Stimulated activated CD4-positive, alpha-beta T cell treated with anti-CD3 and anti-CD28 coated beads, Interleukin-4, amount 100 ng/mL, for 24 hours (primary cell): Measurements from ENCODE around the gene DLGAP4.

ENCODE experiments used
- DNase-seq: peaks from one replicate; pipeline ENCODE4 v3.0.0-alpha.2; 2020

Gene DLGAP4

GRCh38 chr20:36421641-36422040 lies 115.5 kb downstream of the DLGAP4 start:
- no peak for DNase-seq

GRCh38 chr20:36424314-36424713 lies 118.2 kb downstream of the DLGAP4 start:
- no peak for DNase-seq

- no peak for DNase-seq
These were observed 119.0 kb downstream of the DLGAP4 start for GRCh38 chr20:36425166-36425565.

GRCh38 chr20:36431604-36432003 lies 125.5 kb downstream of the DLGAP4 start:
- DNase-seq = no peak

GRCh38 chr20:36432096-36432495 lies 126.0 kb downstream of the DLGAP4 start:
- DNase-seq = no peak

GRCh38 chr20:36434383-36434782 lies 128.2 kb downstream of the DLGAP4 start:
- DNase-seq = no peak

- no peak for DNase-seq
These were observed 129.0 kb downstream of the DLGAP4 start for GRCh38 chr20:36435124-36435523.

GRCh38 chr20:36435592-36436541 lies 129.7 kb downstream of the DLGAP4 start:
- peak; percentile 87 for DNase-seq

- peak; percentile 69 for DNase-seq
These were observed 133.0 kb downstream of the DLGAP4 start for GRCh38 chr20:36439040-36439730.

GRCh38 chr20:36439731-36440072 lies 133.6 kb downstream of the DLGAP4 start:
- no peak for DNase-seq

- no peak for DNase-seq
These were observed 134.4 kb downstream of the DLGAP4 start for GRCh38 chr20:36440370-36441026.

GRCh38 chr20:36441027-36441414 lies 134.9 kb downstream of the DLGAP4 start:
- DNase-seq = no peak

- DNase-seq = no peak
These were observed 135.3 kb downstream of the DLGAP4 start for GRCh38 chr20:36441416-36441815.

GRCh38 chr20:36445847-36446246 lies 139.7 kb downstream of the DLGAP4 start:
- no peak for DNase-seq

- DNase-seq = no peak
These were observed 140.4 kb downstream of the DLGAP4 start for GRCh38 chr20:36446557-36446956.

- DNase-seq = no peak
These were observed 141.0 kb downstream of the DLGAP4 start for GRCh38 chr20:36447101-36447500.

GRCh38 chr20:36449663-36450062 lies 143.5 kb downstream of the DLGAP4 start:
- no peak for DNase-seq

- no peak for DNase-seq
These were observed 148.2 kb downstream of the DLGAP4 start for GRCh38 chr20:36454332-36454697.

- DNase-seq = no peak
These were observed 148.7 kb downstream of the DLGAP4 start for GRCh38 chr20:36454698-36455427.

GRCh38 chr20:36455972-36456625 lies 150.0 kb downstream of the DLGAP4 start:
- no peak for DNase-seq

- peak; percentile 88 for DNase-seq
These were observed 154.8 kb downstream of the DLGAP4 start for GRCh38 chr20:36460648-36461599.
